HPDE6-E6E7 (cell line): ENCODE data around the gene CD274.
"Not testable (repeated sequence)": the region's sequence is repeated elsewhere in the genome, so short reads cannot be mapped to it uniquely, and the experiment has no call there.

ENCODE experiments used
- DNase-seq: peaks from one replicate; pipeline ENCODE4 v3.0.0; 2011; ENCODE audit warnings: missing footprints; ENCODE audit errors: extremely low spot score

CD274 gene

GRCh38 chr9:5466766-5467165, 16.4 kb downstream of the CD274 start:
- DNase-seq = no peak

GRCh38 chr9:5468850-5469249, 18.5 kb downstream of the CD274 start:
- DNase-seq = no peak

- no peak for DNase-seq
Observed at GRCh38 chr9:5470122-5470521, 19.8 kb downstream of the CD274 start.

- DNase-seq = no peak
Observed at GRCh38 chr9:5470816-5471215, 20.5 kb downstream of the CD274 start.

GRCh38 chr9:5475611-5476010, 25.3 kb downstream of the CD274 start:
- not testable (repeated sequence) for DNase-seq

- no peak for DNase-seq
Observed at GRCh38 chr9:5478206-5478605, 27.9 kb downstream of the CD274 start.

GRCh38 chr9:5479994-5480694, 29.8 kb downstream of the CD274 start:
- DNase-seq = no peak

- DNase-seq = no peak
Observed at GRCh38 chr9:5480919-5481318, 30.6 kb downstream of the CD274 start.

GRCh38 chr9:5481322-5482040, 31.1 kb downstream of the CD274 start:
- DNase-seq = no peak

- DNase-seq = no peak
Observed at GRCh38 chr9:5482194-5482593, 31.9 kb downstream of the CD274 start.

GRCh38 chr9:5483306-5483705, 33.0 kb downstream of the CD274 start:
- no peak for DNase-seq

- no peak for DNase-seq
Observed at GRCh38 chr9:5485378-5486085, 35.2 kb downstream of the CD274 start.

GRCh38 chr9:5486988-5487387, 36.6 kb downstream of the CD274 start:
- no peak for DNase-seq

GRCh38 chr9:5488221-5489008, 38.1 kb downstream of the CD274 start:
- DNase-seq = no peak

- DNase-seq = no peak
Observed at GRCh38 chr9:5489630-5490490, 39.5 kb downstream of the CD274 start.

- DNase-seq = no peak
Observed at GRCh38 chr9:5492965-5493678, 42.8 kb downstream of the CD274 start.

GRCh38 chr9:5493679-5494511, 43.6 kb downstream of the CD274 start:
- no peak for DNase-seq

- not testable (repeated sequence) for DNase-seq
Observed at GRCh38 chr9:5494765-5495164, 44.4 kb downstream of the CD274 start.

- DNase-seq = no peak
Observed at GRCh38 chr9:5499157-5499556, 48.8 kb downstream of the CD274 start.
